Fibroblast of the aortic adventitia (primary cell): Measurements from ENCODE around the gene SOX9. TPM values are rescaled to one million over a fixed set of nuclear protein-coding genes. Genes with fewer than 3 reads are reported as not detected.

Source experiments
- DNase-seq: peaks from one replicate; pipeline ENCODE4 v3.0.0-alpha.2; 2010; ENCODE audit warnings: low read depth
- H3K4me3 ChIP-seq: 2 replicates; pipeline ENCODE4 v1.5.1; 2011; ENCODE audit warnings: low read depth, mild to moderate bottlenecking, control low read depth, low read length, moderate library complexity
- CTCF ChIP-seq: IDR thresholded peaks from 2 replicates; pipeline ENCODE4 v1.5.1; 2011; ENCODE audit warnings: mild to moderate bottlenecking, low read length, control low read depth, inconsistent platforms; ENCODE audit not compliant: insufficient read depth
- total RNA-seq: library from RNA; depleted of rRNA; stranded (reverse); fragments of >200 nt; gene quantifications from 2 replicates; pipeline ENCODE4 v1.2.3, GENCODE V29; 2012; ENCODE audit warnings: low replicate concordance

Gene SOX9
- 2.1 and 2.4 TPM in 2 replicates for total RNA-seq

- H3K4me3 ChIP-seq, result peak within 1 kb of the TSS; percentile 66
- TF ChIP-seq CTCF, result no peak
- DNase-seq, result peak; percentile 79
Observed at GRCh38 chr17:72120642-72121163, at the start of gene SOX9. TSS of gene SOX9 (plus strand) at chr17:72121020. CDS start at chr17:72121392, 372 bp downstream.

GRCh38 chr17:72071330-72071729 is 49.5 kb upstream of the SOX9 start:
- no peak for TF ChIP-seq CTCF
- DNase-seq, result no peak
- no peak overlapping the region for H3K4me3 ChIP-seq

GRCh38 chr17:72075995-72076677 is 44.7 kb upstream of the SOX9 start:
- no peak for DNase-seq
- TF ChIP-seq CTCF, result no peak
- H3K4me3 ChIP-seq, result no peak overlapping the region

GRCh38 chr17:72076678-72077030 is 44.2 kb upstream of the SOX9 start:
- DNase-seq, result no peak
- H3K4me3 ChIP-seq, result no peak overlapping the region
- no peak for TF ChIP-seq CTCF

GRCh38 chr17:72077326-72077960 is 43.4 kb upstream of the SOX9 start:
- DNase-seq, result no peak
- no peak for TF ChIP-seq CTCF
- no peak overlapping the region for H3K4me3 ChIP-seq

GRCh38 chr17:72079700-72080099 is 41.1 kb upstream of the SOX9 start:
- peak; percentile 7 for DNase-seq
- TF ChIP-seq CTCF, result no peak
- H3K4me3 ChIP-seq, result no peak overlapping the region
